GM12878 (cell line): ENCODE measurements around the gene DISC1. TPM values are rescaled to one million over a fixed set of nuclear protein-coding genes. Genes with fewer than 3 reads are reported as not detected.

Experiments
- ATAC-seq: fragments of 200-7000 bp; cut with Tn5 transposase; 3 replicates; pipeline ENCODE4 v1.9.1; 2020; ENCODE audit warnings: mild to moderate bottlenecking, moderate library complexity
- BruUV-seq: library from RNA; stranded (reverse); fragments of 400-500 nt; replicated peaks from 2 replicates; lab custom pipeline; 2021; lab: Mats Ljungman, UMichigan
- CTCF ChIA-PET: fragments of 300-600 bp; sonication (Branson Sonifier 250); formaldehyde crosslinking; extraction: SDS; loops from one replicate; lab custom pipeline; 2021; ENCODE audit warnings: inconsistent platforms; lab: Yijun Ruan, JAX
- POLR2A ChIA-PET: fragments of 350-600 bp; formaldehyde crosslinking; extraction: SDS; loops from one replicate; lab custom pipeline; 2021; ENCODE audit warnings: inconsistent platforms; lab: Charles Lee
- RAD21 ChIA-PET: fragments of 300-600 bp; sonication (Branson Sonifier 250); formaldehyde crosslinking; loops from one replicate; lab custom pipeline; 2023; ENCODE audit warnings: antibody characterized with exemption; ENCODE audit not compliant: unreplicated experiment; lab: Charles Lee
- SMC1A ChIA-PET: fragments of 300-600 bp; sonication (Branson Sonifier 250); formaldehyde crosslinking; loops from one replicate; lab custom pipeline; 2023; ENCODE audit not compliant: unreplicated experiment, uncharacterized antibody; lab: Charles Lee
- DNase-seq: peaks from one replicate; pipeline ENCODE4 v3.0.0-alpha.2; 2011; ENCODE audit warnings: low read depth, low spot score
- FAIRE-seq: peaks from 3 replicates; lab custom pipeline; 2011; peaks lifted over from hg19 to GRCh38; lab: Jason Lieb, UNC
- H2AFZ ChIP-seq: 2 replicates; pipeline ENCODE4 v1.6.0; 2011; ENCODE audit warnings: low read depth, low read length, control low read depth; ENCODE audit not compliant: control insufficient read depth
- H3K27ac ChIP-seq: 2 replicates; pipeline ENCODE4 v1.5.1; 2011; ENCODE audit warnings: control low read depth; ENCODE audit not compliant: control insufficient read depth, insufficient read depth
- H3K27me3 ChIP-seq, 2 experiments: replicated peaks in 1 of 2; 2 replicates each; pipeline versions ENCODE4 v1.6.0 to v1.6.1; 2011; ENCODE audit warnings: low read length in 1 of 2; ENCODE audit not compliant: control insufficient read depth in 2 of 2, insufficient read depth in 2 of 2
- H3K36me3 ChIP-seq, 2 experiments: 2 replicates each; pipeline ENCODE4 v1.5.1; 2011; ENCODE audit warnings: low read length in 1 of 2; ENCODE audit not compliant: control insufficient read depth in 2 of 2, insufficient read depth in 2 of 2
- H3K4me1 ChIP-seq: 2 replicates; pipeline ENCODE4 v1.6.1; 2011; ENCODE audit warnings: mild to moderate bottlenecking, low read length, moderate library complexity, mixed read lengths; ENCODE audit not compliant: control insufficient read depth, insufficient read depth
- H3K4me2 ChIP-seq: 2 replicates; pipeline ENCODE4 v1.6.0; 2011; ENCODE audit warnings: control low read depth; ENCODE audit not compliant: control insufficient read depth, insufficient read depth
- H3K4me3 ChIP-seq: fragments of 200-600 bp; sonication (generic); 2 replicates; pipeline ENCODE4 v1.5.1; 2016
- H3K79me2 ChIP-seq: 2 replicates; pipeline ENCODE4 v1.6.0; 2011; ENCODE audit warnings: low read length; ENCODE audit not compliant: control insufficient read depth, insufficient read depth
- H3K9ac ChIP-seq: 2 replicates; pipeline ENCODE4 v1.8.0; 2011; ENCODE audit warnings: low read length, control low read depth, mixed read lengths; ENCODE audit not compliant: control insufficient read depth, insufficient read depth
- H3K9me3 ChIP-seq: replicated peaks from 3 replicates; pipeline ENCODE4 v1.5.1; 2011; ENCODE audit warnings: mild to moderate bottlenecking, low read length; ENCODE audit not compliant: control insufficient read depth, insufficient read depth
- H4K20me1 ChIP-seq: 2 replicates; pipeline ENCODE4 v1.6.0; 2011; ENCODE audit not compliant: control insufficient read depth, insufficient read depth
- ASH2L ChIP-seq: fragments of 300-600, 200-600 bp; sonication (generic); IDR thresholded peaks from 2 replicates; pipeline ENCODE4 v1.6.1; 2017; ENCODE audit warnings: low read depth, mild to moderate bottlenecking, borderline replicate concordance
- CTCF ChIP-seq, 3 experiments: IDR thresholded peaks in 2 of 3; conservative IDR thresholded peaks in 1 of 3; 2 replicates each; pipeline ENCODE4 v1.5.1; 2011; ENCODE audit warnings: low read depth in 3 of 3, low read length in 3 of 3, mild to moderate bottlenecking in 3 of 3, control low read depth in 2 of 3, moderate library complexity in 2 of 3, inconsistent platforms in 1 of 3, mixed read lengths in 1 of 3; ENCODE audit not compliant: control insufficient read depth in 2 of 3, insufficient read depth in 1 of 3; ENCODE audit errors: extremely low read depth in 1 of 3
- FOXM1 ChIP-seq: IDR thresholded peaks from 2 replicates; pipeline ENCODE4 v1.6.1; 2012; ENCODE audit warnings: low read depth, mild to moderate bottlenecking, inconsistent platforms, low read length, moderate library complexity
- GABPA ChIP-seq: IDR thresholded peaks from 2 replicates; pipeline ENCODE4 v1.6.1; 2014; ENCODE audit warnings: antibody characterized with exemption, low read depth, mild to moderate bottlenecking, inconsistent platforms
- HDAC6 ChIP-seq: fragments of 200-600 bp; sonication (generic); IDR thresholded peaks from one replicate; pipeline ENCODE4 v1.8.0; 2017; ENCODE audit warnings: antibody characterized with exemption; ENCODE audit not compliant: unreplicated experiment
- IKZF2 ChIP-seq, 2 experiments: fragments of 450-650 bp; IDR thresholded peaks; 2 replicates each; pipeline ENCODE4 v1.6.1; 2017; ENCODE audit warnings: mild to moderate bottlenecking in 2 of 2, moderate library complexity in 2 of 2
- NFYB ChIP-seq: IDR thresholded peaks from 2 replicates; pipeline ENCODE4 v1.6.1; 2011; ENCODE audit warnings: low read depth, mild to moderate bottlenecking, low read length, improper control_type of control experiment, moderate library complexity; ENCODE audit not compliant: insufficient read depth
- RAD21 ChIP-seq: IDR thresholded peaks from 2 replicates; pipeline ENCODE4 v1.6.1; 2011; ENCODE audit warnings: mild to moderate bottlenecking, low read depth, low read length, moderate library complexity; ENCODE audit not compliant: insufficient read depth
- RAD51 ChIP-seq: fragments of 450-650 bp; IDR thresholded peaks from 2 replicates; pipeline ENCODE4 v1.6.1; 2016; ENCODE audit warnings: moderate library complexity, mild to moderate bottlenecking, inconsistent platforms
- RELA ChIP-seq: fragments of 450-650 bp; IDR thresholded peaks from 2 replicates; pipeline ENCODE4 v1.8.0; 2014; ENCODE audit warnings: borderline replicate concordance; ENCODE audit not compliant: partially characterized antibody
- SMC3 ChIP-seq: IDR thresholded peaks from 2 replicates; pipeline ENCODE4 v1.6.1; 2011; ENCODE audit warnings: low read length, improper control_type of control experiment, borderline replicate concordance
- SPI1 ChIP-seq: IDR thresholded peaks from 2 replicates; pipeline ENCODE4 v1.6.1; 2011; ENCODE audit warnings: low read depth, mild to moderate bottlenecking, low read length, moderate library complexity, borderline replicate concordance; ENCODE audit not compliant: insufficient read depth
- TCF3 ChIP-seq: IDR thresholded peaks from 2 replicates; pipeline ENCODE4 v1.6.1; 2012; ENCODE audit warnings: low read depth, mild to moderate bottlenecking, low read length, borderline replicate concordance; ENCODE audit not compliant: insufficient read depth
- TCF7 ChIP-seq: IDR thresholded peaks from 2 replicates; pipeline ENCODE4 v1.6.1; 2014; ENCODE audit warnings: antibody characterized with exemption, borderline replicate concordance
- WGBS: methylation state at CpG from one replicate; pipeline ENCODE4 v1.1.6; 2016; ENCODE audit warnings: low lambda C conversion rate; ENCODE audit not compliant: insufficient replicate concordance, insufficient coverage; ENCODE audit errors: missing lambda C conversion rate; 5-methylcytosine and 5-hydroxymethylcytosine counted together
- in situ Hi-C: fragments of 300-500 bp; cut with MboI; formaldehyde crosslinking; loops from 9 replicates; pipeline ENCODE4 v1.14.3; 2018; ENCODE audit warnings: mixed read lengths
- intact Hi-C: fragments of 100-400 bp; cut with micrococcal nuclease; formaldehyde crosslinking; loops from one replicate; pipeline ENCODE4 v1.14.2; 2022; ENCODE audit not compliant: unreplicated experiment
- polyA plus RNA-seq, 11 experiments: library from polyadenylated mRNA; depleted of rRNA in 4 of 11; unstranded in 6 of 11; stranded (reverse) in 5 of 11; fragments of >200 nt; fragmentation: Nextera tagmentation in 4 of 11; fragmentation: Illumina TruSeq in 1 of 11; extraction: Ambion mirVana in 4 of 11; extraction: Trizol in 1 of 11; gene quantifications; 1 replicate in 1 of 11; 2 replicates in 10 of 11; pipeline versions ENCODE4 v1.2.1 to v1.2.3, GENCODE V29; 2011 to 2016; ENCODE audit warnings: inconsistent platforms in 2 of 11, missing spikeins in 2 of 11, low read depth in 1 of 11
- total RNA-seq, 4 experiments: library from RNA; depleted of rRNA in 3 of 4; stranded (reverse); fragments of >200 nt in 3 of 4; fragmentation: Illumina TruSeq in 1 of 4; extraction: Trizol in 1 of 4; gene quantifications; 2 replicates each; pipeline versions ENCODE4 v1.2.1 to v1.2.3, GENCODE V29; 2013 to 2021

DISC1 gene
- total and polyA plus RNA-seq, 10 of the 15 experiments (the other 5 are each of a cell fraction or from before 2014, with no cell fraction given): 0.05 to 0.72 (median 0.19) TPM; not detected in 1

- peaks cover 3% of the 10 kb centered on the region in 2 experiments; a peak in 2 of 4 replicates for H3K27me3 ChIP-seq
- H3K79me2 ChIP-seq: no peaks in the 10 kb centered on the region
- TF ChIP-seq NFYB: no peak
- peak; percentile 83 for TF ChIP-seq RAD21
- no peak for TF ChIP-seq TCF7
- TF ChIP-seq RELA: no peak
- TF ChIP-seq RAD51: no peak
- TF ChIP-seq IKZF2 (IDR thresholded peaks at IDR 0.05): no peak
- TF ChIP-seq HDAC6: no peak
- TF ChIP-seq FOXM1: 0 out of 2 replicates have a peak, but pooled peaks have one; percentile 41
- no peak for TF ChIP-seq GABPA
- TF ChIP-seq TCF3: no peak
- peak; percentile 52 to 75 (median 71) for TF ChIP-seq CTCF (IDR thresholded peaks at IDR 0.05 in 2 of 3, conservative IDR thresholded peaks at IDR 0.05 in 1 of 3; ENCODE audit: control insufficient read depth in 2 of 3, extremely low read depth in 1 of 3, insufficient read depth in 1 of 3, low read depth in 3 of 3, low read length in 3 of 3)
- TF ChIP-seq ASH2L: no peak
- peak; percentile 72 for TF ChIP-seq SMC3
- no peak for TF ChIP-seq SPI1
- TF ChIP-seq, all 136 proteins: peak for 4
- intact Hi-C loops: no loop called here
- Histone ChIP-seq H3K4me2 (peak overlapping the region; percentile 97), H4K20me1 (no peaks in the 10 kb centered on the region), H3K4me3 (peak overlapping the region; percentile 58), H3K36me3 (no peaks in the 10 kb centered on the region), H3K9ac (peak overlapping the region; percentile 43; the same call in 1 of the 2 replicates), H2AFZ (peak overlapping the region; percentile 98), H3K9me3 (peaks cover 3% of the 10 kb centered on the region; the same call in 2 of the 3 replicates), H3K4me1 (no peaks in the 10 kb centered on the region), H3K27ac (no peak overlapping the region)
- peak; percentile 77 for FAIRE-seq
- SMC1A ChIA-PET: interaction anchor here (0.7 to 1.2 kb wide), 6 partner anchors 10 to 288 kb away, joined by 3 to 5 read pairs (median 3); no protein-coding TSS in a partner anchor
- no TSS peak for BruUV-seq
- CTCF ChIA-PET: interaction anchor here (0.6 to 1.8 kb wide), 12 partner anchors 14 to 288 kb away, joined by 3 to 13 read pairs (median 3); partner anchors contain the start of genes EXOC8 and SPRTN
- RAD21 ChIA-PET: interaction anchor here (0.7 to 1.0 kb wide), 4 partner anchors 53 to 246 kb away, joined by 3 to 4 read pairs (median 4); no protein-coding TSS in a partner anchor
- POLR2A ChIA-PET: interaction anchor here (0.6 kb wide), 2 partner anchors 223 to 247 kb away, joined by 3 read pairs; no protein-coding TSS in a partner anchor
- 19% methylated on average over 8 of the region's 8 CpGs for WGBS
- in situ Hi-C loops: no loop called here
- ATAC-seq: peak; percentile 82
- no peak for DNase-seq
These were observed 22.9 kb upstream of the DISC1 start for GRCh38 chr1:231603598-231604275.
